Heart left ventricle (tissue), 16 donors: ENCODE measurements around the gene SCFD2. TPM values are rescaled to one million over a fixed set of nuclear protein-coding genes. Genes with fewer than 3 reads are reported as not detected.

Experiments
- ATAC-seq, 4 donors: fragments of 200-7000 bp; cut with Tn5 transposase; one replicate each; pipeline ENCODE4 v1.9.1; 2020 to 2022; ENCODE audit warnings: moderate library complexity in 4 of 4, mild to moderate bottlenecking in 3 of 4, moderate number of reproducible peaks in 1 of 4
- DNase-seq, 5 donors: peaks; one replicate each; pipeline ENCODE4 v3.0.0-alpha.2; 2020
- H3K27ac ChIP-seq, 12 donors: fragments of 200-600 bp; sonication (generic) in 4 of 12; one replicate each; pipeline versions ENCODE4 v1.5.0 to v1.8.0; 2016 to 2022; ENCODE audit warnings: mild to moderate bottlenecking in 2 of 12
- H3K27me3 ChIP-seq, 9 donors: fragments of 200-600 bp; sonication (generic) in 2 of 9; one replicate each; pipeline versions ENCODE4 v1.5.1 to v1.8.0; 2016 to 2022; ENCODE audit warnings: mild to moderate bottlenecking in 3 of 9
- H3K36me3 ChIP-seq, 9 donors: fragments of 200-600 bp; sonication (generic) in 2 of 9; one replicate each; pipeline versions ENCODE4 v1.5.0 to v1.8.0; 2018 to 2022; ENCODE audit warnings: mild to moderate bottlenecking in 2 of 9
- H3K4me1 ChIP-seq, 12 donors: fragments of 200-600 bp; sonication (generic) in 4 of 12; one replicate each; pipeline versions ENCODE4 v1.5.0 to v1.8.0; 2016 to 2022; ENCODE audit warnings: mild to moderate bottlenecking in 3 of 12
- H3K4me3 ChIP-seq, 12 donors: fragments of 200-600 bp; sonication (generic) in 4 of 12; one replicate each; pipeline versions ENCODE4 v1.5.0 to v1.8.0; 2017 to 2022; ENCODE audit warnings: mild to moderate bottlenecking in 9 of 12, moderate library complexity in 4 of 12
- H3K9me3 ChIP-seq, 12 donors: fragments of 200-600 bp; sonication (generic) in 4 of 12; one replicate each; pipeline versions ENCODE4 v1.5.0 to v1.8.0; 2016 to 2022; ENCODE audit warnings: mild to moderate bottlenecking in 1 of 12
- POLR2A ChIP-seq, 2 donors: fragments of 450-650 bp; IDR thresholded peaks; one replicate each; pipeline ENCODE4 v1.6.1; 2017; ENCODE audit warnings: antibody characterized with exemption in 2 of 2, mild to moderate bottlenecking in 2 of 2, moderate library complexity in 2 of 2
- WGBS, 4 donors: extraction: QIAGEN DNeasy Blood & Tissue Kit in 2 of 4; methylation state at CpG; one replicate each; pipeline versions ENCODE4 v1.1.5 to v1.1.7; 2013 to 2018; 5-methylcytosine and 5-hydroxymethylcytosine counted together
- intact Hi-C, 10 donors: fragments of 100-400 bp; cut with DNase I; formaldehyde crosslinking; loops; one replicate each; pipeline versions ENCODE4 v1.11.1 to v1.14.2; 2022
- polyA plus RNA-seq, 2 donors: library from polyadenylated mRNA; stranded (reverse); fragments of 200-250 nt; gene quantifications; one replicate each; pipeline ENCODE4 v1.2.3, GENCODE V29; 2013
- total RNA-seq, 9 donors: library from RNA; depleted of rRNA in 2 of 9; stranded (reverse); fragments of >200 nt in 2 of 9; fragmentation: NEBNext Ultra II Directional in 3 of 9; extraction: Animal tissue kit (Norgen Biotek cat#: 25700) in 3 of 9; gene quantifications; one replicate each; pipeline versions ENCODE4 v1.1.0 to v1.2.4, GENCODE V29; 2016 to 2023
- TF ChIP-seq, protein P1 (sequence below), 12 donors: fragments of 200-600 bp; sonication (generic) in 4 of 12; IDR thresholded peaks; one replicate each; pipeline versions ENCODE4 v1.5.0 to v1.8.0; 2018 to 2022; ENCODE audit warnings: antibody characterized with exemption in 12 of 12, mild to moderate bottlenecking in 5 of 12
- donor health status: ischemic (EF 13 %, LVEDD 7.1; RV severe dilation, severe dysfunction).
- donor health status: healthy with polysubstance abuse.
- donor health status: DM: no; HTN: yes; CAD: no.
- donor health status: DM: no; HTN: no; CAD: no.
- donor health status: ischemic (EF 25% LVEDD 6.9; RV normal size, moderate dysfunction).
- donor health status: ischemic (EF 25% LVEDD 5.7; RV mildly dilated, moderate dysfunction).
- donor health status: healthy.
- donor health status: DM: yes; HTN: yes; CAD: no.
- donor health status: ischemic (EF 35%, LVEDD 5.7; RV mildly dilated, moderate dysfunction).
- donor health status: nonischemic (EF 11% LVEDD 7.7; RV severe dilation, severe dysfunction).
- donor health status: DM: yes; HTN: yes; CAD: no.
- donor health status: PGD.
- donor health status: ischemic (EF 29% LVEDD 5.4; RV normal size, mild dysfunction).
- donor health status: nonischemic (EF 23%, LVEDD 6.1; RV moderate dilation, normal function).

The SCFD2 gene
- total and polyA plus RNA-seq, 11 donors, result 3.7 to 14.0 (median 9.8) TPM

- ATAC-seq (peak in 2 of 4 donors; percentile 24 to 39), DNase-seq (no peak)
- Histone ChIP-seq H3K9me3 (peaks cover 0 to 17% (median 9%) of the 10 kb centered on the region in 12 donors), H3K4me1 (peaks cover 0 to 24% (median 9%) of the 10 kb centered on the region in 12 donors), H3K27me3 (no peaks in the 10 kb centered on the region), H3K36me3 (no peaks in the 10 kb centered on the region), H3K27ac (no peak overlapping the region), H3K4me3 (no peak overlapping the region)
- TF ChIP-seq, protein P1, sequence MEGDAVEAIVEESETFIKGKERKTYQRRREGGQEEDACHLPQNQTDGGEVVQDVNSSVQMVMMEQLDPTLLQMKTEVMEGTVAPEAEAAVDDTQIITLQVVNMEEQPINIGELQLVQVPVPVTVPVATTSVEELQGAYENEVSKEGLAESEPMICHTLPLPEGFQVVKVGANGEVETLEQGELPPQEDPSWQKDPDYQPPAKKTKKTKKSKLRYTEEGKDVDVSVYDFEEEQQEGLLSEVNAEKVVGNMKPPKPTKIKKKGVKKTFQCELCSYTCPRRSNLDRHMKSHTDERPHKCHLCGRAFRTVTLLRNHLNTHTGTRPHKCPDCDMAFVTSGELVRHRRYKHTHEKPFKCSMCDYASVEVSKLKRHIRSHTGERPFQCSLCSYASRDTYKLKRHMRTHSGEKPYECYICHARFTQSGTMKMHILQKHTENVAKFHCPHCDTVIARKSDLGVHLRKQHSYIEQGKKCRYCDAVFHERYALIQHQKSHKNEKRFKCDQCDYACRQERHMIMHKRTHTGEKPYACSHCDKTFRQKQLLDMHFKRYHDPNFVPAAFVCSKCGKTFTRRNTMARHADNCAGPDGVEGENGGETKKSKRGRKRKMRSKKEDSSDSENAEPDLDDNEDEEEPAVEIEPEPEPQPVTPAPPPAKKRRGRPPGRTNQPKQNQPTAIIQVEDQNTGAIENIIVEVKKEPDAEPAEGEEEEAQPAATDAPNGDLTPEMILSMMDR (IDR thresholded peaks at IDR 0.05), result no peak
- no peak for TF ChIP-seq POLR2A (IDR thresholded peaks at IDR 0.05)
- intact Hi-C loops, result no loop called here
Observed at GRCh38 chr4:53089936-53090729, 275.7 kb downstream of the SCFD2 start.

GRCh38 chr4:53088152-53088551 is 277.7 kb downstream of the SCFD2 start:
- H3K36me3 ChIP-seq, result no peaks in the 10 kb centered on the region
- intact Hi-C loops, result no loop called here
- ATAC-seq (peak in 1 of 4 donors; percentile 27), DNase-seq (no peak)
- no peak overlapping the region for H3K4me3 ChIP-seq
- no peak overlapping the region for H3K27ac ChIP-seq
- 25 to 78% (median 76%) methylated on average over 1 of the region's 1 CpG for WGBS, 4 donors
- peaks cover 0 to 36% (median 16%) of the 10 kb centered on the region in 12 donors for H3K9me3 ChIP-seq
- no peak for TF ChIP-seq POLR2A (IDR thresholded peaks at IDR 0.05)
- TF ChIP-seq, protein P1 (IDR thresholded peaks at IDR 0.05), result no peak
- no peaks in the 10 kb centered on the region for H3K27me3 ChIP-seq
- H3K4me1 ChIP-seq, result peaks cover 0 to 24% (median 9%) of the 10 kb centered on the region in 12 donors

DNA sequence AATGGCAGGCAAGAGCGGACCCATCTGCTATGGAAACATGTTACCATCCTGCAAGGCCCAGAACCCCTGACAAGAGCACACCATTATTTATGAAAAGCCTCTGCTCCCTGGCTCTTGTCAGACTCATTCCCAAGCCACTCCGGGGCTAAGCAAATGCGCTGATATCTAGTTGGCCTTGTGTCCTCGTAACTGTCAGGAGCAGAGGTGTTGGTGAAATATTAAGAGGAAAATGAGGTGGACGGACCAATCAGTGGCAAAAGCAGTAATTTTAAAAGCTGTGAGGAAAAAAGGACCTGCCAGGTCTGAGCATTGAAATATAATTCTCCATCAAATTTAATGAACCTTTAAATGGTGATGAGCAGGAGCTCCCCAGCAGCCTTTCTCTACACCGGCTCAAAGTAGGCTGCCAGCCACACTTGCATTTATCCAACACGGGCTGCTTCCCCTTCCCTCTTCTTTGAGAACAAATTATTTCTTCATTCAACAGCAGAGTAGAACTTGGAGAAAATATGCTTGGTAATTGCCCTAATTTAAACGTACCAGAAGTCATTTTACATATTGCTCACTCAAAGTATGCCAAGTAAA is 289.4 kb downstream of the SCFD2 start:
- H3K36me3 ChIP-seq, result no peaks in the 10 kb centered on the region
- intact Hi-C loops, result loop anchor here in 1 of 10 donors (1.0 kb wide), 1 partner anchor 19 kb away; no protein-coding TSS in a partner anchor
- ATAC-seq, result peak; percentile 77 to 94 (median 85)
- DNase-seq, result peak in 3 of 5 donors; percentile 26 to 49 (median 39)
- no peak overlapping the region for H3K4me3 ChIP-seq
- H3K9me3 ChIP-seq, result no peaks in the 10 kb centered on the region
- 50 to 56% (median 52%) methylated on average over 8 of the region's 8 CpGs for WGBS, 4 donors
- no peaks in the 10 kb centered on the region for H3K27me3 ChIP-seq
- no peak overlapping the region for H3K27ac ChIP-seq
- no peak for TF ChIP-seq POLR2A (IDR thresholded peaks at IDR 0.05)
- TF ChIP-seq, protein P1 (IDR thresholded peaks at IDR 0.05), result no peak
- H3K4me1 ChIP-seq, result peaks cover 0 to 12% (median 0%) of the 10 kb centered on the region in 12 donors

DNA sequence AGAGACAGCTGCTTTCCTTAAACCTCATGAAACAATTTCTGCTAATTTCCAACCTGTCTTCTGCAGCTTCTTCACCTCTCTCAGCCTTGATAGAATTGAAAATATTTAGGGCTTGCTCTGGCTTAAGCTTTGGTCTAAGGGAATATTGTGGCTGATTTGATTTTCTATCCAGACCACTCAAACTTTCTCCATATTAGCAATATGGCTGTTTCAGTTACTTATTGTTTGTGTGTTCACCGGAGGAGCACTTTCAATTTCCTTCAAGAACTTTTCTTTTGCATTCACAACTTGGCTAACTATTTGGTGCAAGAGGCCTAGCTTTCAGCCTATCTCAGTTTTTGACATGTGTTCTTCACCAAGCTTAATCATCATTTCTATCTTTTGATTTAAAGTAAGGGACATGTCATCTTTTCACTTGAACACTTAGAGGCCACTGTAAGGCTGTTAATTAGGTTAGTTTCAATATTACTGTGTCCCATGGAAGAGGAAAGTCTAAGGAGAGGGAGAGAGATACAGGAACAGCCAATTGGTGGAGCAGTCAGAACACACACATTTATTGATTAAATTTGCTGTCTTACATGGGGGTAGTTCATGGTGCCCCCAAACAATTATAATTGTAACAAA is 290.6 kb downstream of the SCFD2 start:
- DNase-seq (no peak), ATAC-seq (no peak)
- Histone ChIP-seq H3K36me3 (no peaks in the 10 kb centered on the region), H3K4me1 (peaks cover 0 to 12% (median 0%) of the 10 kb centered on the region in 12 donors), H3K27me3 (no peaks in the 10 kb centered on the region), H3K4me3 (no peak overlapping the region), H3K9me3 (no peaks in the 10 kb centered on the region), H3K27ac (no peak overlapping the region)
- TF ChIP-seq POLR2A (IDR thresholded peaks at IDR 0.05), result no peak
- TF ChIP-seq, protein P1 (IDR thresholded peaks at IDR 0.05), result no peak
- intact Hi-C loops, result no loop called here
- 91 to 98% (median 95%) methylated on average over 1 of the region's 1 CpG for WGBS, 4 donors
